ENCODE results near the gene CATSPERB.
"Not testable (repeated sequence)": the region's sequence is repeated elsewhere in the genome, so short reads cannot be mapped to it uniquely, and the experiment has no call there.

CATSPERB gene, protein sequence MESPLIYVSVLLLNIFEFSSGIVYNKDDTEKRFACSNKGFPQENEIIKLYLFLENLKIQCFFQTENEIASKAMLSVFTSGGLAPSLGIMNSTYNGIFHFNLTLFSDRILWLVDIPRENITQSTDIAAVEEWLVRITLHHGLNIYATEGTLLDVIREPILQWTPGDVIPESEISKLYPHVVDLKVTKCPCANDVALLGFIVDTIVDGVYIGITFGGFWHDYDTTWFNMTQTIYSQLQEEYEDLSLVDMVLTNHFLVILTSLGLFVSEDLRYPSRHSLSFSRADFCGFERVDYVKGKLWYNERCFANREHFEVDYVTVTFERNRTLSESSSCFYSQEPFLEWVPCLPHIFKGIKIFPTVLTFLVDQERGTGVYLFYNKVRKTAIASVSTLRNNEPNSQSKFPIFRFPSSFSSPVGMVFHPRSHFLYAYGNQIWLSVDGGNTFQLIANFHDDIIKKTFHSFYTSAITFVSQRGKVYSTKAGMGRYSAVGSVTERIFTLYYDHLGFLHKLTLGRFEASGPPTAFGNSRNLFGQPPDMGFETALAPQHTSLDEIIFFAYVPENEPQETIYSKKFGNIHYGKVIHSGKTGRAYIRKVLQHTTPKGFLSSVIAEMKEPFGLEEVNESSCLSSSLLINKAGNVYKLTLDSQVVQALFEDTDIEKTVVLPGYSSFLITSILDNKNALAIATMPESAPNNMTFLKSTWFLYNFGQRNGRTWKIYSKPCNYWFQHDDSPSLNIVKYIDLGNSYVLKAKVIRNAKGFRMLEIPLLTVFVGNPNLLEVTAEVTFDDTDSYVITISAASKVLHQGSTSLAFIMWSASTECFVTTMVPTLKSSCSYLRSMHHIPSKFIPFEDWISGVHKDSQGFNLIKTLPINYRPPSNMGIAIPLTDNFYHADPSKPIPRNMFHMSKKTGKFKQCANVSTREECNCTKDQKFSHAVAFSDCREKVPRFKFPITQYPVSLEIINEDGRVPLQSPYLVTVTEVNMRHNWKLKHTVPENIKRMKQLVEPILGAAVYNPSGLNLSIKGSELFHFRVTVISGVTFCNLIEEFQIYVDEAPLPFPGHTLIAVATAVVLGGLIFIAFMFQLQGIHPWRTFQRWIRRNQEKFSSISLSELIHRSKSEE

DNA sequence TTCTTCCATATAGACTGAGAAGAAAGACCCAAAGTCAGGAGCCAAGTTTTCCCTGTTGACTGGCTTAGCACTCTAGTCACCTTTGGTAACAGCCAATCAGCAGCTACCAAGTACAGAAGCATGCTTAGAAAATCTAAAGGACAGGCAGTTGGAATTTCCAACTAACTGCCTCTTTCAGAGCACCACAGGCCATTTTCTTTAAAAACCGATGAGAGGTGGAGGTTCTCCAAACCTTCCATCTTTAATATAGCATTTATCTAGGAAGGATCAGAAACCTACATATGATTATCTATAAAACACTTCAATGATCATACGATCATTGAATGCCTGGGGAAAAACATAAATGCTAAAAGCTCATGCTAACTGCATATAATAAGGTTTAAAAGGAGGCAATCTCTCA lies at the start of gene CATSPERB:
TSS of gene CATSPERB (minus strand) at position 101 of the 400 bp plus-strand sequence. CDS start 2,607 bp downstream, outside the sequence.
- DNase-seq = no peak

DNA sequence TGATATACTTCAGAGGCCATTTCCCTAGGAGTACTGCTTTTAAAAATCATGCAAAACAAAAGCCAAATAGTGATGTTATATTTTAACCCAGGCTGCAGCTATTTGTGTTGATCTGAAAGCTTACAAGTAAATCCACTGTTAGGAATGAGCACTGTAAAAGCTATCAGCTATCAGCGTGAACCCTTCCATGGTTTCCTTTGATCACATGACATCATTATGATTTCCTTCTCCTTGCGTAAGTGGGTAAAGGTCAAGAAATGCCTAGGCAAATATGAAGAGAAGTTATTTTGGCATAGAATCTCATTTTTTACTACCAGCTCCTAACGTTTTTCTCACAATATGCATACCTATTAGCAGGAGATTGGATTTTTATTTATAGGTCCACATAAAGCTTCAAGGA lies 48.6 kb upstream of the CATSPERB start:
- DNase-seq = no peak

DNA sequence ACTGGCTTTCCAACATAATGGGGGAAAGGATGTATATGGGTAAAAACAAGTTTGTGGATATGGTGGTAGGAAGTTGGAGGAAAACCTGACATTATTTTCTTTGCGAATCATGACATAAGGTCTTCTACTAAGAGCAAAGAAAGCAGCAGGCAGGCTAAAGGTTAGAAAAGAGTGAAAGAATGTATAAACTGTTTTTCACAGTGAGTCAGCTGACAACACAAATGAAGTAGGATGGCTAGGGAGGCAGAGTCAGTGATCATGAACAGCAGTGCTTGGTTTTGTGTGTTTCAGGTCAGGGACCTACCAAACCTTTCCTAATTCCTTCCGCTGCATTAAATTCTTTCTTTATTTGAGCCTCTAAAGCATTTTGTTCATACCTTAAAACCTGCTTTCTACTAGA lies 46.3 kb upstream of the CATSPERB start:
- DNase-seq = no peak

DNA sequence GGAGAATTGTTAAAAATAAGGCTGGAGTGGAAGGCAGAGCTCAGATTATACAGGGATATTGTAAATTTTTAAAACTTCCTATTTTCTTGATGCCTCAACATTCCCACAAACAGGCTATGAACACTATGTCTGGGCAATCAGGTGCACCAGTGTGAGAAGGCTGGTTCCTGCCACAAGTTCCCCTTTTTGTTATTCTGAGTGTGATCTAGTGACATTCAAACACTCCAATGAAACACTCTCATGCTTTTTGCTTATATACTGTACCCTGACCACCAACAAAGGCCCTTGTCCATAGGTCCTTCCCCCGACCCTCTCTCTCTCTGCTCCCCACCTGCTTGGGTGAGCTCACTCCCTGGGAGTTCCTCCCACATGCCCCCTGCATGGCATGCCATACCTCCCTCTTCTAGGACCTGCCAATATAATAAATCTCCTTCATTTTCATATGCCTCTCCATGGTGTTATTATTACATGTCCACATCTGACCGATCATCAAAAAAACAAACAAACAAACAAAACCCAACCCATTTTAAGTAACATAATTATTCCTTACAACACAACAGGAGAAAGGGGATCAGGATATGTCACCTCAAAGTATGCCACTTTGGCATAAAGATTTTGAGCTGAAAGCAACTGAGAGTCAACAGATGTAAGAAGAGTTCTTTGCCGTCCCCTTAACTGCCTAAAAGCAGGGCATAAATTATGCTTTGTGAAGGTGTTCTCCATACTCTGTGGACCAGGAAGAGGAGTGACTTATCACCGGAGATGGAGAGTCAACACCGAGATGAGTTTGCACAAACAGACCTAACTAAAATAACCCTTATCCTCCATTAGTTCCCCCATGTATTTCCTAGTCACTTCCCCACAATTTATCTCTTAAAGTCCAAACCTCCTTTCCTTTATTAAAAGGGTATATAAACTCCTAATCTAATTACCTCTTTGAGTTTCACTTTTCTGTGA lies 42.5 kb upstream of the CATSPERB start:
- no peak for DNase-seq

DNA sequence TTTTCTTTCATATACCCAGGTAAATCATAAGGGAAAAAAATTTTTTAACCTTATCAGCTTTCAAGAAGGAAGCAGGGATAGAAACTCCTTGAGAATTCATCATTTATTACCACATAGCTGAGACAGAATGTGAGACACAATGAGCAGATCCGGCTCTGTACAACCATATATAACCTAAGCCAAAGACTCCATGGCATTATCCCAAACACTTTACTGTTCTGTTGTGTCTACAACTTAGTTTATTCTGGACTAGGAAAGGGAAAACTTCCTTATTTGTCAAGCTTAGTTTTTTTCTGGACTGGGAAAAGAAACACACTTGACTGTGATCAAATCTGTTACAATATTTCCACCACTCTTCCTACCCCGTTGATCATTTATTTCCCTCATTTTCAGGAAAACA lies 38.3 kb upstream of the CATSPERB start:
- no peak for DNase-seq

DNA sequence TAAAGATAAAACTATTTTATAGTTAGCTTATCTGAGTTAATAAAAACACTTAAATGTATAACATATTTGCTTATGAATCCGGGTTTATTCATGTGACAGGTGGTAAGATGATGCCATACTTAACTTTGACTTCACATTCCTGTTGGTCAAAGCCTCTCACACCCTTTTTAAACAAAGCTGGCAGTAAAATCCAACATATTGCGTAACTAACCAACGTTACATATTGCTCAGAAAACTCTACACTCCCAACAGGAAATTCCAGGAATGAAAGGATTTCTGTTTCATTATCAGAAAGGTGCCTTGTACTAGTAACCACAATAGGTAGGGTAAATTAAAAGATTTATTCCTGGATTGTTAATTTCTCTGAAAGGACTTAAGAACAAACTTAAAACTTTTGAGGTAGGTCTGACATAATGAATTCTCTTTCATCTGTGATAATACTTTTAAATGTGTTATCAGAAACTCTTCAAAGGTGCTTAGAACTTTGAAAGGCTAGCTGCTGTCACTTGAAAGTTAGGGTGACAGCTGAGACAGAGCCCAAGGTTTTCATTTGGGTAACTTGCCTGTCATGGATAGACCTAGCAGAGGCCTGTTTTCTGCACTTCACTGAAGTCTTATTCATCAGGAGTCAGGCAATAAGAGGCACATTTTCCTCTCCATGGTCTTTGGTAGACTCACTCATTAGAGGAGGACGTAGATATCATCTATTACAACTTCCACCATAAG lies 23.8 kb upstream of the CATSPERB start:
- no peak for DNase-seq

DNA sequence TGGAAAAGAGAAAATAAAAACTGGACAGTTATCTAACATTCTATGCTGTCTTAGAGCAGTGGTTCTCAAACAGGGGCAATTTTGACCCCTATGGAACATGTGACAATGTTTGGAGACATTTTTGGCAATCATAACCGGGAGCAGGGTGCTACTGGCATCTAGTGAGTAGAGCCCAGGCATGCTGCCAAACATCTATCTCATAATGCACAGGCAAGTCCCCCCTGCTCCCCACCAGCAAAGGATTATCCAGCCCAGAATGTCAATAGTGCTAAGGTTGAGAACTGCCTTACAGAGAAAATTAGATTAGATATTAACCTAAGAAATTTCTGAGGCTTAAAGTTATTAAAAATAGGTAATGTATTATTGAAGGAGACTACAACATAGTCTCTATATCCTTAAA lies 22.9 kb upstream of the CATSPERB start:
- no peak for DNase-seq

DNA sequence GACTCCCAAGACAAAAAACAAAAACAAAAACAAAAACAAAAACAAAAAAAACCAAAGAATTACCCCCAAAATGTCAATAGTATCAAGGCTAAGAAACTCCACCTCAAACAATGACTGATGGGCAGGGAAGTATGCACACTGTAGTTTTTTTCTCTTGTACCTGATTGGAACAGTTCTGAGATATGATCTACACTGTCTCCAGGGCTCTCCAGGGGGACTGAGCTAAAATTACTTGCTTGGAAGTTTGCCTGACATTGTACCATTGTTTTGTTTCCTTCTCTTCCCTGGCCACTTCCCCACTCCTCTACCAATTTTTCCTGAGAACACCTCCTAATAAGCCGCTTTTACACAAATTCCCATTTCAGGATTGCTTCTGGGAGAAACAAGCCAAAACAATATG lies 22.3 kb upstream of the CATSPERB start:
- no peak for DNase-seq

DNA sequence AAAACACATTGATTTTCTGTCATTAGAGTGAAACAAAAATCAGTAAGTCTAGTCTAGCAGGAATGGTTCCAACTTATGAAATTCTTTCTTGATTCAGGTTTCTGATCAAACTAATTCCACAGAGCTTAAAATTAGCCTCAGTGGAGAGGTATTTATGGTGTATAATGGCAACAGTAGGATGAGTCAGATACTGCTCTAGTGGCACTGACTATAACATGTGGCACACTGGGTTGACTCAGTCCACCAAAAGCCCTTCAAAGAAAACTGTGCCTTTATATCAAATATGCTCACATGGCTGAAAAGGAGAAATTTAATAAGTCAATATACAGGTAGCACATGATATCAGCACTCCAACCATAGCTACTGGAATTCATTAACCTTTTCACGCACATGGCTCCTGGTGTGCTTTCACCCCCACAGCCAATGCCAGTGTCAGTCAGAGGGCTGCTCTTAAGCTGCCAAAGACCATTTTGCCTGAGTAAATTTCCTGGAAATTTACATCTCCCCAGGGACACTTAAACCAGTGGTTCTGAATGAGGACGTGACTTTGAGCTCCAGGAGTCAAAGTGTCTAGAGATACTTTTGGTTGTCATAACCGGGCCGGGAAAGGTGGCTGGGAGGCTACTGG lies 21.7 kb upstream of the CATSPERB start:
- no peak for DNase-seq

DNA sequence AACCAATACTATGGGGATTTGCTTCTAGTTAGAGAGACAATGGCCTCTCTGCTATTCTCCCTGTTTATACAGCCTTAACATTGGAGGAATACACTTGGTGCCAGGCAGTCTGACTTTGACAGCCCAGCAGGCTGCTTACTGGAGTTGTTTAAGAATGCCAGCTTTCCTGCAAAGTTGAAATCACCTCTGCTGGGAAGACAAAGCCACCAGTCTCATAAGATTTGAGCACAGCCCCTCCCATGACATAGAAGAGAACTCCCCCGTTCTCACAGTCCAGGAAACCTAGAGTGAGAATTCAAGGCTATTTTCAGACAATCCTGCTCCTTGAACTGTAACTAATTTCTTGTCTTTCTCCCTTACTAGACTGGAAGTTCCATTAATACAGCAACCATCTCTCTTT lies 21.1 kb upstream of the CATSPERB start:
- no peak for DNase-seq

DNA sequence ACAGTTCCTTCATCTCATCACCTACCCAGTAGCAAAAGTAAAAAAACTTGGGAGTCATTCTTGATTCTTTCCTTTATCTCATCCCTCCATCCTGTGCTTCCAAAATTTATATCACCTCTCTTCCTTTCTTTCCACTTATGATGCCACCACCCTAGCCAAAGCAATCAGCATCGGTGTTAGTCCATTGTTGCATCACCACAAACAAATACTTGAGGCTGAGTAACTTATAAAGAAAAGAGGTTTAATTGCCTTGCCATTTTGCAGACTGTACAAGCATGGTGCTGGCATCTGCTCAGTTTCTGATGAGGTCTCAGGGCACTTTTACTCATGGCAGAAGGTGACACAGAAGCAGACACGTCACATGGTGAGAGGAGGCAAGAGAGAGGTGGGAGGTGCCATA lies 19.8 kb upstream of the CATSPERB start:
- no peak for DNase-seq

DNA sequence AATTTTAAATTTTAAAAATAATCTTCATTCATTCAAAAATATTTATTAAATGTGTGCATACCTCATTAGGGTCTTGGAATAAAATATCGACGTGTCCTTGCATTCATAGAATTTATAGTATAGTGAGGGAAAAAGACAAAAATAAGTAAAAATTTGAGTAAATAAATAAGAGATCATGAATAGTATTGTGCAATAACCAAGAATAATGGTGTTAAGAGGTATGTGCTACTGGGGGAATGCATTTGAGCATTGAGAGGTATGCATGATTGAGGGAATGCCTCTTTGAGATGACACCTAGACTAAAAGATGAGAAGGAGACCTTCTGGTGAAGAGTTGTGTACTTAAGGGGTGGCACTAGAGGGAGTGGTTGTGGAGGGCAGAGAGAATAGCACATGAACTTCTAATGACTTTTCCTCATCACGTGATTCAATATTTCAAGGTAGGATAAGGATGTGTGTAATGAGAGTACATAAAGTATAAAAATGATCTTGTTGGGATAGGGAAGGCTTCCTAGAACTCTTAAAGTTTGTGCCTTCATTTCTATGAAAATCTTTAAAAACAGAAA lies 18.8 kb upstream of the CATSPERB start:
- no peak for DNase-seq

DNA sequence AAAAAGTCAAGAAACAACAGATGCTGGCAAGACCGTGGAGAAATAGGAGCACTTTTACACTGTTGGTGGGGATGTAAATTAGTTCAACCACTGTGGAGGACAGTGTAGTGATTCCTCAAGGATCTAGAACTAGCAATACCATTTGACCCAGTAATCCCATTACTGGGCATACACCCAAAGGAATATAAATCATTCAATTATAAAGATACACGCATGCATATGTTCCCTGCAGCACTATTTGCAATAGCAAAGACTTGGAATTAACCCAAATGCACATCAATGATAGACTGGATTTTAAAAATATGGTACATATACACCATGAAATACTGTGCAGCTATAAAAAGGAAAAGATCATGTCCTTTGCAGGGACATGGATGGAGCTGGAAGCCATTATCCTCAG lies 18.0 kb upstream of the CATSPERB start:
- no peak for DNase-seq

DNA sequence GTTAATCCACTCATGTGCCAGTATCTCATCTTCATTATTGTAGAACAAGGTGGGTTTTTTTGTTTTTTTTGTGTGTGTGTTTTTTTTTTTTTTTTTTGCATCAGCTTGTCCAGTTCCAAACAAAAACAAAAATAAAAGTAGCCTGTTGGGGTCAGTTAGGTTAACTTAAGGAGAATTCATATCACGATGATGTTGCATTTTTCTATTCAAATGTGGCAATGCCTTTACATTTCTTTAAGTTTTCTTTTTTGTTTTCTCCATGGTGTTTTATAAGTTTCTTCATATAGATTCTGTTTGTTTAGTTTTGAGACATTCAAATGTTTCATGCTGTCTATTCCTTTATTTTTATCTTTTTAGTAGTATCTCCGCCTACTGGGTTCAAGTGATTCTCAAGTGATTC lies 16.2 kb upstream of the CATSPERB start:
- no peak for DNase-seq

DNA sequence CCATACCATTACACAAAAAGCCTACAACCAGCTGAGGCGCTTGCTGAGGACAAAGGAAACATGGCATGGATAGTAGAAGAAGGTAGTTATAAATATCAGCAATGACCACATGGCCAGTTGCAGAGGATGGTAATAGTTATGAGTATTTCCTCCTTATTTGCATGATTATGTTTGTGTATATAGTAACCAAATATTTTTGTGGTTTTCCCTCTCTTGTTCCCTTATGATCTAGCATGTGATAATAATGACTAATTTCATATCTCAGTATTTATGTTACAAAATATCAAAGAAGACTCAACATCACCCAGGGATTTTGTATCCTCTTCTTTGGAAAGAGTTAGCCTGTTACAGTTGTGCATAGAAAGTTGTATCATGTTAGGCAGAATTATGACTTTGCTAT lies 13.5 kb upstream of the CATSPERB start:
- DNase-seq = no peak

DNA sequence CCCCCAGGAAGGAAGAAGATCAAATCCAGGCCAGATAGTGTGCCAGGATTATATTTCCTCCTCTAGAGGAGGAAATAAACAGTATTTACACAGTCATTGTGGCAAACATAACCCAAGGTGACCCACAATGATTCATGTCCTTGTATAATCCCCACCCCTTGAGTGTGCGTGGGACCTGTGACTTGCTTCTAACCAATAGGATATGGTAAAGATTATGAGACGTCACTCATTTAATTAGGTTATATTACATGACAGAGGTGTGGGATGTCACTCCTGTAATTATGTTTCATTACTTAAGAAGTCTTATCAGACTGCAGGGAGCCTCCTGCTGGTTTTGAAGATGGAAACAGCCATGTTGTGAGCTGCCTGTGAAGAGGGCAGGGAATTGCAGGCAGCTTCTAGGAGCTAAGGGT lies 12.2 kb upstream of the CATSPERB start:
- no peak for DNase-seq

DNA sequence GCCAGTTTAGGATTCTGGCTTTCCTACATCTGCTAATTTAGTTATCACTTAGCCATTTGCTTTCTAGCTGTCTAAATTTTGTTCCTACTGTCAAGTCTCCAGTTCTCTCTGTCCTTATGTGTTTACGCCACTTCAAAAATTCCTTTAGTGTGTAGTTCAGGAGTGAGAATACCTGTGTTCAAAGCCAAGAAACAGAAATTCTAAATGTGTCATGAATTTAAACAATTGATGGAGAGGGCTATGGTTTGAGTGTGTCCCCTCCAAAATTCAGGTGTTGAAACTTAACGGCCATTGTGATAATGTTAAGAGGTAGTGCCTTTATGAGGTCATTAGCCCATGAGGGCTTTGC lies 11.4 kb upstream of the CATSPERB start:
- no peak for DNase-seq

DNA sequence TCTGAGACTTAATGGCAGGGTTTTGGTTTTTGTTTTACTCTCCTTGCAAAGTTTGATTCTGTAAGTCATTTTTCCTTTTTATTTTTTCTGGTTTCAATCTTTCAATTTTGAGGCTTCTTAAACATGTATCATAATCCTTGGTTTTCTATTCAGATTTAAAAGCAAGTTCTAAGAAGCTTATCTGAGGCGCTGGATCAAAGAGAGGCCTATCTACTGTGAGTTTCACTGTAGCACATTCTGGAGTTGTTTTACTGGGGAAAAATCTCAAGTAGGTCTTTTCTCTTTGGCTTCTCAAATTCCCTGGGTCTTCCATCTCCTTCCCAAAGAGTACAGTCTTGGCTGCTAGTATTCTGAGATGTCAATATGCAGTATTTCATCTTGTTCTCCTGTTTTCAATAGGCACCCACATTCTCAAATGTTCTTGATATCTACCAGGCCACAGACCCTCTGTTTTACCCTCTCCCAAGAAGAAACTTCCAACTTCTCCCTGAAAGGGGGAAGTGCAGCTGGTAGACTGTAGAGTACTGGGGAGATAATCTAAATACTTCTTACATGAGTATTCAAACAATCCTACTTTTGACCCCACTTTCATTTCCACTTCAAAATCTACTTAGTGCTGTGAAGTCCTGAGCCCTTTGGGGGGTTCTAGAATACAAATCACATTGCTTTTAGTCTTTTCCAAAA lies 10.9 kb upstream of the CATSPERB start:
- no peak for DNase-seq

DNA sequence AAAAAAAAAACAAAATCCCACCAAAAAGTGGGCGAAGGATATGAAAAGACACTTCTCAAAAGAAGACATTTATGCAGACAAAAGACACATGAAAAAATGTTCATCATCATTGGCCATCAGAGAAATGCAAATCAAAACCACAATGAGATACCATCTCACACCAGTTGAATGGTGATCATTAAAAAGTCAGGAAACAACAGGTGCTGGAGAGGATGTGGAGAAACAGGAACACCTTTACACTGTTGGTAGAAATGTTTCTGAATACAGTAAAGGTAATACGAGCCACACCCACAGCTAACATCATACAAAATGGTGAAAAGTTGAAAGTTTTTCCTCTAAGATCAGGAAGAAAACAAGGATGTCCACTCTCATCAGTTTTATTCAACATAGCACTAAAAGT lies 8.0 kb upstream of the CATSPERB start:
- not testable (repeated sequence) for DNase-seq

DNA sequence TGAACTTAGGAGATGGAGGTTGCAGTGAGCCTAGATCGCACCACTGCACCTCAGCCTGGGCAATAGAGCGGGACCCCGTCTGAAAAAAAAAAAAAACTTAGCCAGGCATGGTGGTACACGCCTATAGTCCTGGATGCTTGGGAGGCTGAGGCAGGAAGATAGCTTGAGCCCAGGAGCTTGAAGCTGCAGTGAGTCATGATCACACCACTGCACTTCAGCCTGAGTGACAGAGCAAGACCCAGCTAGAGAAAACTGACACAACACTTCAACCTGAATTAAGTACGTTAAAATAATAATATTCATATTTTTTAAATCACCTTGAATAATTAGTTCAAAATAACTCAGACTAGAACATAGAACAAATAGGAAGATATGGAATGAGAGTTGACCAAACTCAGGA lies 5.7 kb upstream of the CATSPERB start:
- DNase-seq = no peak

All from activated CD4-positive, alpha-beta T cell treated with anti-CD3 and anti-CD28 coated beads, Interleukin-2, Interleukin-6, amounts not matched to agents 100 ng/mL and 50 ng/mL, durations not matched to agents 16 hours and 8 hours (primary cell).